Urothelium cell line (cell line): ENCODE data around the gene LIPA.
"Not testable (repeated sequence)": the region's sequence is repeated elsewhere in the genome, so short reads cannot be mapped to it uniquely, and the experiment has no call there.

Experiments
- DNase-seq: peaks from one replicate; pipeline ENCODE4 v3.0.0; 2011; ENCODE audit warnings: low spot score, mixed read lengths
- FAIRE-seq: peaks from 2 replicates; lab custom pipeline; 2011; peaks lifted over from hg19 to GRCh38; lab: Jason Lieb, UNC

LIPA gene

DNA sequence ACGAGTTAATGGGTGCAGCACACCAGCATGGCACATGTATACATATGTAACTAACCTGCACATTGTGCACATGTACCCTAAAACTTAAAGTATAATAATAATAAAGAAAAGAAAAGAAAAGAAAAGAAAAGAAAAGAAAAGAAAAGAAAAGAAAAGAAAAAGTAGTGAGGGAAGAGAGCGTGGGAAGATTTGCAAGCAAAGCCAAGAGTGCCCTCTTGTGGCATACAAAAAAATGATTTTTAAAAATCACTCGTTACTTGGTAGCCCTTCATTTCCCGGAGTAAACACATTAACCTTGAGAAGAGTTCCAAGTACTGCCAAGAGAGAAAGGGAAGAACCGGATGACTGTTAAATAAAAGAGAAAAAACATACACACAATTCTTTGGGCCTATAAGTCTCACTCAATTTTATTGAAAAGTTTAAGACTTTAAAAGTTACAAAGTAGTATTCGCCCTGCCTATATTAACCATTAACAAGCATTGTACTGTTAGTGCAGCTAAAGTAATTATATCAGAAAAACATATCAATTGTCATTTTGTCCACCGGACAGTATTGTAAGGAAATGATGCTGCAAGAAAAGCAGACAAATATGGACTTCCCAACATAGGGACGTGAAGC, 38.3 kb downstream of the LIPA start:
- DNase-seq (peak; percentile 30), FAIRE-seq (no peak)

GRCh38 chr10:89210794-89211425, 40.7 kb downstream of the LIPA start:
- DNase-seq (no peak), FAIRE-seq (no peak)

- FAIRE-seq: no peak
- DNase-seq: no peak
Observed at GRCh38 chr10:89209718-89210117, 41.9 kb downstream of the LIPA start.

- DNase-seq (no peak), FAIRE-seq (no peak)
Observed at GRCh38 chr10:89207801-89208551, 43.6 kb downstream of the LIPA start.

DNA sequence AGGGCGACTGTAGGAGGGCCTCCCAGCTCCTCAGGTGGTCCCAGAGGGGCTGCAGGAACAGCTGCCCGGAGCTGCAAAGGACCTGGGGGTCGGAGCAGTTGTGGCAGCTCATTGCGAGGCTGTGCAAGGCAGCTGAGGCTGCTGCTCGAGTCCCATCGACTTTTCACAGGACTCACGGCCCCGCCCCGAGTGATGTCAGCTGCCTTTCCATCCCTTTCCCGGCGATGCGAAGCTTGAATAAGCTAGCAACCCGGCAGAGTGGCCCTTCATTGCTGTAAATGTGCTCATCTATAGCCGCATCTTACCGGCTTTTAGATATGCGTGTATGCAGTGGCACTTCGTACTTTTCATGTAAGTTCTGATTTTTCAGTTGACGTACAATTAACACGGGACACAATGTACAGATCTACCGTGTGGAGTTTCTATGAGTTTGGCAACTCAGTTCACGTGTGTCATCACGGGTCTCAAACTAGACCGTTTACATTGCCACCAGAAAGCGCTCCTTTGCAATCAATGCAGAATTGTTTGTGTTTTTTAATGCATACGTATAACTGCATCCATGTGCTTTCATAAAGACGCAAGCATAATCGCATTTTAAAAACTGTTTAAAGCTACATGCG, 44.3 kb downstream of the LIPA start, which contains the start of gene CH25H:
Gene CH25H, minus strand, starts transcription at position 137 of the 620 bp plus-strand sequence. Its CDS starts 25 bp downstream, at position 112.
- DNase-seq (no peak), FAIRE-seq (no peak)

GRCh38 chr10:89206402-89207180, 45.0 kb downstream of the LIPA start:
- FAIRE-seq (no peak), DNase-seq (no peak)

- DNase-seq (no peak), FAIRE-seq (no peak)
Observed at GRCh38 chr10:89204621-89205185, 46.9 kb downstream of the LIPA start.

DNA sequence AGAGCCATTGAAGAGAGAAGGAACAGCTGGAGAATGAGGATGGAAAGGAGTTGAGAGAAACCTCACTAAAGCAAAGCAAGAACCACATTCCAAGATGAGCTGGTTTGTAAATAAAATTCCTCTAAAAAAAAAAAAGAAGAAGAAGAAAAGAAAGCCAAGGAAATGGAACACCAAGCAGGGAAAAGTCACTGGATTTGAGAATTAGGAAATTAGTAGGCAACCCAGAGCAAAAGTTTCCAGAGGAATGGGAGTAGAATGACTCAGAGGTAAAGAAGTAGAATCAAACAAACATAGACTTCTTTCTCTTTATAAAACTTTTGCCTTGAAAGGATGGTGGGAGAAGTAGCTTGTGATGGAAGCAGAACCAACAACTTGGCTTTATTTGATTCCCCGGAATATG, 48.3 kb downstream of the LIPA start:
- FAIRE-seq (no peak), DNase-seq (no peak)

DNA sequence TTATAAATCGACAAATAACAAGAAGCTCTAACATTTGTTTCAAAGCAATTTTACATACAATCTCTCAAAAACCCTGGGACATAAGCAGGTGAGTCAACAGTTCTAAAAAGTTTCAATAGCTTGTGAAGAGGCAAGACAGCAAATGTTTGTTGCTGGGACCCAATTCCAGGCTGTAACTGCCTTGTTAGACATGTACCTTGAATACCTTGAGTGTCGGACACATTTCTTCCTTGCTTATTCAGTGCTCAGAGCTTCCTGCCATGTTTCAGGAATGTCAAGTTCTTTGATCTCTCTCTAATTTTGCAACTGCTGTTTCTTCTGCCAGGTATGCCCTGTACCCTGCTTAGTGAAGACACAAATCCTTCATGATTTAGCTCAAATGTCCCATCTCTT, 49.5 kb downstream of the LIPA start:
- DNase-seq (no peak), FAIRE-seq (no peak)

GRCh38 chr10:89201345-89202032, 50.1 kb downstream of the LIPA start:
- DNase-seq (no peak), FAIRE-seq (no peak)

DNA sequence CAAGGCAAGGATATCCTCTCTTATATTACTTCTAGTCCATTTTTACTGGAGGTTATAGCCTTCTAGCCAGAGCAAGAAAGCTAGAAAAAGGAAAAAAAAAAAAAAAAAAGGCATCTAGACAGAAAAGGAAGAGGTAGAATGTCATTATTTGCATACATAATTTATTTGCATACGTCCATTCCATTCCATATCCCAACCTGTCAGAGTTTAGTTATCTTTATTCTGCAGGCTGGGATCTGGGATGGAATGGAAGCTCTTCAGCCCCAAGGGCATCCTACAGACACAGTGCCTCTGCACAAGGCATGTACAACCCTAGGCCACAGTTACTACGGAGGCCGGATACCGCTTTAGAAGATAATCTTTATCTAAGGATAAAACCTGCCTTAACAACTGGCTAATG, 54.1 kb downstream of the LIPA start:
- DNase-seq (no peak), FAIRE-seq (no peak)

GRCh38 chr10:89191301-89191700, 60.3 kb downstream of the LIPA start:
- not testable (repeated sequence) for DNase-seq, FAIRE-seq

DNA sequence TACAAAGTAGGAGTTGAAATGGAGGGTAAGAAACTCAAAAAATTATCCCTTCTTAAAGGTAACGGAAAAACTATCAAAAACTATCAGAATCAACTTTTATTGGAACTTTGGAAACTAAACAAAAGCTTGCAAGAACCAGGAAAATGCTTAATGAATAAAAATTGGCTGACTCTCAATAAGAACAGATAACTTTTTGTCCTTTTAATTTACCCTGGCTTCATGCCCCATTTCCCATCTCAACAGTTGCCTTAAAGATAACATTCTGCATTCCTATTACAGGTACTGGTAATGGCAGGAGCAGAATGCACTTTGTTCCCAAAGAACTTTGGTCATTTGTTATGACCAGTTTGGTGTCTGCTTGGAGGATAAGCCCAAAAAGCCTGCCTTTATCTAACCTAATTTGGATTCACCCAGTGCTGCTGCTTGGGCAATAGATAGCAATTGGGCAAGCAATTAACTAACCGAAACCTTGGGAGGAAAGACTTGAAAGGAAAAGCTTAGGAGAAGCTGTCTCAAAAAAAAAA, 62.3 kb downstream of the LIPA start:
- no peak for DNase-seq
- FAIRE-seq: no peak

DNA sequence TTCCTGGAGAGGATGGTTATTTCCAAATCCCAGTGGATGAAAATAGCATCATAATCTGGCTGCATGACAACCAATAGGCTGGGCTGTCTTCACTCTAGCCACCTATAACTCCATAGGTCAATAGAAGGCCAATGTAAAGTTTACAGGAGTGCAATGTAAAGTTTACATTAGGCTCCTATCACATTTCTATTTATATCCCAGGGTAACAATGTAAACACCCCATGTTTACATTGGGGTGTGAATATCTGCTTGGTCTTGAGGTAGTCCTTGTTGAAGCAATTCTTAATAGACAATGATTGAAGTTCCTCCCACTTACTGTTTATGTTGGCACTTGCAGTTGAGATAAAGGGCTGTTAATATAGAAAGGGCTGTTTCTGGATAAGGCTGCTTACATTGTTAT, 65.9 kb downstream of the LIPA start:
- FAIRE-seq (no peak), DNase-seq (no peak)

DNA sequence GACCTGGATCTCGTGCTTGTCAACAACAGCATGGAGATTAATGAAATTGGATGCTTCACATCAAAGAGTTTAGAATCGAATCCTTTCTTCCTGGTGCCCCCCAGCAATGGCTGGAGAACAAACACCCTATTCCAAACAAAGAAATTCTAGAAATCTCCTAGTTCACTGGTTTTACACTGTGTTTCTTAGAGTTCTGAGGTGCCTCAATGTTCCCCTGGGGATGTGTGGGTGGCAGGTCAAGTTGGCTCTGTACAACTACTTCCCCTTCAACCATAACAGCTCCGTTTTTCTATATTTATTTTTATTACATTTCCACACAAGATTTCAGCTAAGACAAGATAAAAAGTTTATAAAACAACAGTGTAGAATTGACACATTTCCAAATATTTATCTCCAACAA, 66.9 kb downstream of the LIPA start:
- FAIRE-seq (no peak), DNase-seq (no peak)

DNA sequence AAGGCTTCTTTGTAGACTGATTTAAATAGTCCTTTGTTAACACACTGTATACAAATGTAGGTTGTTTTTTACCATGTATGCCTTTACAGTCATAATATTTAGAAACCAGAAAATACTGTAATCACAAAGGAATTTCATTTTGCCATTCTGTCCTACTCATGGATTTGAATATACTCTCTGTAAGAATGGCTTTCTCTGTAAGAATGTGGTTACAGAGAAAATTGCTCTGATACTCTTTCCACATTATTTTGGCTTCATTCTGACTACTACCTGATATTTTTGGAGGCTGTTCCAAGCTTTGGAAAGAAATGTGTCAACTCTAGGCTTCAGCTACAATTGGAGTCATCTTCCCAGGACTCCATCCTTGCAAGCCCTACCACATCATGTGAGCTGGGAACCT, 68.0 kb downstream of the LIPA start:
- no peak for FAIRE-seq
- DNase-seq: no peak

DNA sequence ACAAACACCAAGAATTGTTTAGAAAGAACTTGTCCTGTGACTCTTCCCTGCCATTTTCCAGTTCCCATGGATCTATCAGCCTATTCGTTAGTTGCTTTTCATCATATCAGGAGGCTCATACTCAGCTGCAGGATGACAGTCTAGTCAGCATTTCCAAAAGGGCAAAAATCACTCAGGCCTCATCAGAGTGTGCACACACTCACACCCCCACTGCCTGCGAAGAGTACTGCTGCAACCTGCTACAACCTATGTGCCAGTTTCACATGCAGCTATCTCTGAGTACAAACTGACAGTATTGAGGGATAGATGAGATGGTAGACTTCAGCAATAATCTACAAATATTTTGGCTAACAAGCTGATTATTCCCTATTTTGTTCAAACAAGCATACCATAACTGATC, 68.7 kb downstream of the LIPA start:
- FAIRE-seq (no peak), DNase-seq (no peak)

GRCh38 chr10:89175816-89176215, 75.8 kb downstream of the LIPA start:
- FAIRE-seq (no peak), DNase-seq (no peak)

DNA sequence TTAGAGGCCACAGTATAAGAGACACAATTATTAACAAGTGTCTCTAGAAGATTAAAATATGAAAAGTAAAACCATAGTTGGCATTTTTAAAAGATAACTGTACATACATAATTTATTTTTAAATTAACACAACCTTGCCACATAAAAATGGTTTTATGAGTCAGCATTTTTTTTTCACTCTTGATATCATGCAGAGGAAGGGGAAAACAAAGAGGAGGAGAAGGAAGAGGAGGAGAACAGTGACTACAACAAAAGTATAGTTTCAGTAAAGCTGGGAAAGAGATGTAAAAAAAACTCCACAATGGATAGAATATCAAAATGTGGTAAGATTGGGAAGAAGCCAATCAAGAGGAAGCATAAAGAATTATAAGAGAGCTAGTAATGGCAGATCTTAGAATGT, 78.5 kb downstream of the LIPA start:
- DNase-seq (no peak), FAIRE-seq (no peak)

DNA sequence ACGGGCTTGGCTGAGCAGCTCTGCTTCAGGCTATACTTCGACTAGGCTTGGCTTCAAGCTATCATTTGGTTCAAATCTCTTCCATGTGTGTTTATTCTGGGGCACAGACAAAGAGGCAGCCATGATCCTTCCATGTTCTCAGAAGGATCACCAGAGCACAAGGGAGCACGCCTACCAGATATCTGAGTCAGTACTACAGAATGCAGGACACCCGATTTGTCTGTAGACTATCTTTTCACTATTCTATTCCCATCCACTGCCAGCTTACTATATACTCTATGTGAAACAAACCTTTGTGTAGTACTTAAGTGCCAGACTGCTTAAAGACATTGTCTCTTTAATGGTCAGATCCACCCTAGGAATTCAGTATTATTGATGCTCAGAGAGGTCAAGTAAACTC, 79.6 kb downstream of the LIPA start:
- FAIRE-seq (no peak), DNase-seq (no peak)
